Measurements from ENCODE around the gene OGFRL1. TPM values are rescaled to one million over a fixed set of nuclear protein-coding genes. Genes with fewer than 3 reads are reported as not detected.

OGFRL1 gene
- total RNA-seq, 1 donor from 2014 or later, result 7.5 TPM

DNA sequence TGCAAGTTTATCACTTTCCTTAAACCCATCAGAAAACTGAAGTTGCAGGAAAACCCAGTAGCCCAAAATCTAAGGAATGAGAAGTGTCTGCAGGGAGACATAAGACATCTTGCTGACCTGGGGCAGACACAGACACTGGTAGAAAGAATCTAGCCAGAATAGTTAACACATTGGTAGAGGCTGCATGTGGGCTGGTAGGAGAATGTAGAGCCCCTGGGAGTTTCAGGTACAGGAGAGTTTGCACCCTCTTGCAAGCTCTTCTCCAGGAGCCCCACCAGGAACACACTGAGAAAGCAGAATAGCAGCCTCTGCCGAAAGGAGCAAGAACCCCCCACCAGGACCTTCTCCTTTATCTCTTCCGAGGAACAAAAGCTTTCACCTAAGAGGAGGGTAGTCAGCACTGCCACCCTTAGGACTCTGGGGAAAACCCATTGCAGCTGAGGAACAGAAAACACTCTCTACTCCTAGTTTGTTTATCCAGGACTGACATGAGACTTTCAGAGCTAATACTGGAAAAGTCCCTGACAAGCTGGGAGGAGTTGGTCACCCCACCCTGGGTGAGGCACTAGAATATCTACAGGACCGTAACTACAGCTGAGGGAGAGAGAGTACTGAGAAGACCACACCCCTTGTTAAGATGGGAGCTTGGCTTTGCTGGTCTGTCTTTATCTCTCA is 10.5 kb upstream of the OGFRL1 start:
- no peak for TF ChIP-seq CTCF (IDR thresholded peaks at IDR 0.05)
- no peak for TF ChIP-seq EZH2 (IDR thresholded peaks at IDR 0.05)
- no peak for TF ChIP-seq EZH2phosphoT487 (IDR thresholded peaks at IDR 0.05)
- no peaks in the 10 kb centered on the region for H4K20me1 ChIP-seq (ENCODE audit: low read depth)
- H3K9me3 Mint-ChIP-seq, result peaks cover 3% of the 10 kb centered on the region
- H3K4me1 Mint-ChIP-seq, result no peaks in the 10 kb centered on the region
- H3K4me1 ChIP-seq, result no peaks in the 10 kb centered on the region
- H3K4me3 ChIP-seq, result no peak overlapping the region
- H3K36me3 Mint-ChIP-seq, result peaks cover 6% of the 10 kb centered on the region
- DNase-seq (ENCODE audit: low spot score), result no peak
- H3K79me2 ChIP-seq (ENCODE audit: low read depth), result no peaks in the 10 kb centered on the region
- no peak overlapping the region for H3K27ac ChIP-seq
- H3K27me3 ChIP-seq, result no peaks in the 10 kb centered on the region
- no peaks in the 10 kb centered on the region for H3F3A ChIP-seq (ENCODE audit: low read depth)
- no peak overlapping the region for H3K4me2 ChIP-seq
- H3K27ac Mint-ChIP-seq, result no peak overlapping the region
- no peak overlapping the region for H2AFZ ChIP-seq (replicated peaks)
- H3K9ac ChIP-seq, result no peak overlapping the region
- peaks cover 1% of the 10 kb centered on the region for H3K27me3 Mint-ChIP-seq (ENCODE audit: insufficient read depth, low read depth)
- H3K4me3 Mint-ChIP-seq, result no peak overlapping the region
- H3K9me3 ChIP-seq (ENCODE audit: low read depth), result no peaks in the 10 kb centered on the region
- no peaks in the 10 kb centered on the region for H3K36me3 ChIP-seq

DNA sequence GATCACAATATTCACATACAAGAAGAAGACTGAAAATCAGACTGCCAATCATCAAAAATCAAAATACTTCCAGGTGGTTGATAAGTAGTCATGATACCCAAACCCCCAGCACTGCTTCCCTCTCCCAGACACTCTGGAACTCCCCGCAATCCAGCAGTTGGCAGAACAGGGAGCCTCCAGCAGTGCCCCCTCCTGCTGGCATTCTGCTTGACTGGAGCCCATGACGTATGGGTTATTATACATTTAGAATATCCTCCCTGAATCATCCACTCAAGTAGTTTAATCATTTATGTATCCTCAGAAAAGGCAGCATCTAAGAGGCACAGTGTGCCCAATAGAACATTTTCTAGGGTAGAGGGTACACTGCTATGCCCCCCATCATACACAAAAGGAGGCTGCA is 9.3 kb upstream of the OGFRL1 start:
- Mint-ChIP-seq H3K27ac (no peak overlapping the region), H3K36me3 (peaks cover 6% of the 10 kb centered on the region), H3K9me3 (peaks cover 3% of the 10 kb centered on the region), H3K4me3 (no peak overlapping the region), H3K4me1 (no peaks in the 10 kb centered on the region), H3K27me3 (ENCODE audit: insufficient read depth, low read depth) (no peaks in the 10 kb centered on the region)
- H3K9me3 ChIP-seq (ENCODE audit: low read depth), result no peaks in the 10 kb centered on the region
- H3K4me3 ChIP-seq, result no peak overlapping the region
- H3K9ac ChIP-seq, result no peak overlapping the region
- no peak for DNase-seq (ENCODE audit: low spot score)
- no peaks in the 10 kb centered on the region for H3K4me1 ChIP-seq
- no peaks in the 10 kb centered on the region for H4K20me1 ChIP-seq (ENCODE audit: low read depth)
- no peaks in the 10 kb centered on the region for H3K79me2 ChIP-seq (ENCODE audit: low read depth)
- no peak overlapping the region for H3K4me2 ChIP-seq
- H3K27ac ChIP-seq, result no peak overlapping the region
- H3F3A ChIP-seq (ENCODE audit: low read depth), result no peaks in the 10 kb centered on the region
- no peaks in the 10 kb centered on the region for H3K36me3 ChIP-seq
- no peaks in the 10 kb centered on the region for H3K27me3 ChIP-seq
- no peak overlapping the region for H2AFZ ChIP-seq (replicated peaks)
- no peak for TF ChIP-seq EZH2 (IDR thresholded peaks at IDR 0.05)
- TF ChIP-seq CTCF (IDR thresholded peaks at IDR 0.05), result no peak
- TF ChIP-seq EZH2phosphoT487 (IDR thresholded peaks at IDR 0.05), result no peak

DNA sequence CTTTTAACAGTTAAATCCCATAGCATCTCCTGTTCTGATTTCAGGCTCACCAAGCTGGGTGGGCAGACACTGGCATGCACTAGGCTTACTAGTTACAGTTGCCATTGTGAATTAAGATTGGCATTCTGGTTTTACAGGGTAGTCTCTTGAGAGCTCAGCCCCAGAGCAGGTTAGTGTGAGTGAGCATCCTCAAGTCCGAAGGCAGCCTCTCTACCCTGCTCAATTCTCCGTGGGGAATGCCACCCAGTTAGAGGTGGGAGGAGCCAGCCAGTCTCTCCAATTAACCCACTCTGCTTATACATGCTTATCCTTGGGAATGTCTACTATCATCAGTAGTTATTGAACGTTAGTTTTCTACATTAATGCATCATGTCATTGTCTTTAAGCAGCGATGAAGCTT is 8.9 kb upstream of the OGFRL1 start:
- Mint-ChIP-seq H3K27me3 (ENCODE audit: insufficient read depth, low read depth) (no peaks in the 10 kb centered on the region), H3K4me3 (no peak overlapping the region), H3K27ac (no peak overlapping the region), H3K9me3 (peaks cover 3% of the 10 kb centered on the region), H3K4me1 (no peaks in the 10 kb centered on the region), H3K36me3 (peaks cover 6% of the 10 kb centered on the region)
- no peak overlapping the region for H3K4me2 ChIP-seq
- H4K20me1 ChIP-seq (ENCODE audit: low read depth), result no peaks in the 10 kb centered on the region
- no peaks in the 10 kb centered on the region for H3K27me3 ChIP-seq
- H3K27ac ChIP-seq, result no peak overlapping the region
- DNase-seq (ENCODE audit: low spot score), result no peak
- no peaks in the 10 kb centered on the region for H3K9me3 ChIP-seq (ENCODE audit: low read depth)
- no peaks in the 10 kb centered on the region for H3K79me2 ChIP-seq (ENCODE audit: low read depth)
- H3K9ac ChIP-seq, result no peak overlapping the region
- no peak for TF ChIP-seq EZH2phosphoT487 (IDR thresholded peaks at IDR 0.05)
- no peak for TF ChIP-seq CTCF (IDR thresholded peaks at IDR 0.05)
- TF ChIP-seq EZH2 (IDR thresholded peaks at IDR 0.05), result no peak
- H2AFZ ChIP-seq (replicated peaks), result no peak overlapping the region
- no peaks in the 10 kb centered on the region for H3F3A ChIP-seq (ENCODE audit: low read depth)
- H3K4me1 ChIP-seq, result no peaks in the 10 kb centered on the region
- no peaks in the 10 kb centered on the region for H3K36me3 ChIP-seq
- H3K4me3 ChIP-seq, result no peak overlapping the region

All from neural progenitor cell (in vitro differentiated cells).